ENCODE measurements around the gene SCEL. TPM values are rescaled to one million over a fixed set of nuclear protein-coding genes. Genes with fewer than 3 reads are reported as not detected.
"Not testable (repeated sequence)": the region's sequence is repeated elsewhere in the genome, so short reads cannot be mapped to it uniquely, and the experiment has no call there.

Gene SCEL
- total RNA-seq, 2 experiments from 2014 or later: not detected

DNA sequence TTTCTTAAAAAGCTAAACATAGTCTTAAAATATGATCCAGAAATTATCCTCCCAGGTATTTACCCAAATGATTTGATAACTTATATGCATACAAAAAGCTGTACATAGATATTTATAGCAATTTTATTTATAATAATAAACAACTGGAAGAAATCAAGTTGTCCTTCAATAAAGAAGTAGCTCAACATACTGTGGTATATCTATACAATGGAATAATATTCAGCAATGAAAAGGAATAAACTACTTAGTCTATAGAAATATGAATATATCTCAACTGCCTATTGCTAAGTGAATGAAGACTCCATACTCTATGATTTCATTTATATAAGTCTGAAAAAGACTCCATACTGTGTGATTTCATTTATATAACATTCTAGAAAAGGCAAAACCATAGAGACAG lies 114.9 kb downstream of the SCEL start:
- CTCF ChIA-PET: no interaction called here
- Histone ChIP-seq H3K4me3 (ENCODE audit: low read length) (no peak overlapping the region), H3K36me3 (ENCODE audit: insufficient read depth, low read length) (no peaks in the 10 kb centered on the region), H3K4me1 (ENCODE audit: insufficient read depth, low read length) (no peaks in the 10 kb centered on the region), H3K27me3 (ENCODE audit: control insufficient read depth in 1 of 2, insufficient read depth in 2 of 2, low read length in 2 of 2) (no peaks in the 10 kb centered on the region), H3K27ac (ENCODE audit: low read depth in 1 of 2, low read length in 2 of 2) (no peak overlapping the region), H3K9me3 (ENCODE audit: control insufficient read depth in 1 of 2, insufficient read depth in 1 of 2, low read length in 2 of 2) (no peaks in the 10 kb centered on the region)
- no peak overlapping the region for H3K4me3 Mint-ChIP-seq
- POLR2A ChIA-PET: no interaction called here
- intact Hi-C loops (cut with DNase I, micrococcal nuclease): no loop called here
- H3K27me3 Mint-ChIP-seq: peaks cover 10% of the 10 kb centered on the region
- H3K27ac Mint-ChIP-seq: no peak overlapping the region
- H3K9me3 Mint-ChIP-seq: peaks cover 7% of the 10 kb centered on the region
- DNase-seq: no peak
- H3K4me1 Mint-ChIP-seq (ENCODE audit: low read depth): no peaks in the 10 kb centered on the region
- TF ChIP-seq, protein P1, sequence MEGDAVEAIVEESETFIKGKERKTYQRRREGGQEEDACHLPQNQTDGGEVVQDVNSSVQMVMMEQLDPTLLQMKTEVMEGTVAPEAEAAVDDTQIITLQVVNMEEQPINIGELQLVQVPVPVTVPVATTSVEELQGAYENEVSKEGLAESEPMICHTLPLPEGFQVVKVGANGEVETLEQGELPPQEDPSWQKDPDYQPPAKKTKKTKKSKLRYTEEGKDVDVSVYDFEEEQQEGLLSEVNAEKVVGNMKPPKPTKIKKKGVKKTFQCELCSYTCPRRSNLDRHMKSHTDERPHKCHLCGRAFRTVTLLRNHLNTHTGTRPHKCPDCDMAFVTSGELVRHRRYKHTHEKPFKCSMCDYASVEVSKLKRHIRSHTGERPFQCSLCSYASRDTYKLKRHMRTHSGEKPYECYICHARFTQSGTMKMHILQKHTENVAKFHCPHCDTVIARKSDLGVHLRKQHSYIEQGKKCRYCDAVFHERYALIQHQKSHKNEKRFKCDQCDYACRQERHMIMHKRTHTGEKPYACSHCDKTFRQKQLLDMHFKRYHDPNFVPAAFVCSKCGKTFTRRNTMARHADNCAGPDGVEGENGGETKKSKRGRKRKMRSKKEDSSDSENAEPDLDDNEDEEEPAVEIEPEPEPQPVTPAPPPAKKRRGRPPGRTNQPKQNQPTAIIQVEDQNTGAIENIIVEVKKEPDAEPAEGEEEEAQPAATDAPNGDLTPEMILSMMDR (IDR thresholded peaks at IDR 0.05): no peak
- H3K36me3 Mint-ChIP-seq (ENCODE audit: low read depth): no peaks in the 10 kb centered on the region
- ATAC-seq (ENCODE audit: poor library complexity): no peak

DNA sequence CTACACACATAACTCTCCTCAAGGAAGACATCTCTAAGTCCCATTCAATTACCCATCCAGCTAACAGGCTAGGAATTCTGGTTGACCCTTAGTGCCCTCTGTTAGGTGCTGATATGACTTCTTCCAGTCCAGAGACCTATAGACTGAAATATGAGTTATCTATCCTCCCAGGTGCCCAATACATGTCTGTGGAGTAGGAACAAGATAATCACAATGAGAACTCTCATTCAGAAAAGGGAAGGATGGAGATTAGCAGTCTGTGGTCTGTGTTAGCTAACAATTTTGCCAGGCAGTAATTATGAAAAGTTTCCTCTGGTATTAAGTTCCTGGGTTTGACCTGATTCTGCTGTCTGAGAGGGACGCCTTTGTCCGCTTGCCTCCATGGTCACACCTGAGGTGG lies 117.8 kb downstream of the SCEL start:
- POLR2A ChIA-PET: no interaction called here
- intact Hi-C loops (cut with DNase I, micrococcal nuclease): no loop called here

DNA sequence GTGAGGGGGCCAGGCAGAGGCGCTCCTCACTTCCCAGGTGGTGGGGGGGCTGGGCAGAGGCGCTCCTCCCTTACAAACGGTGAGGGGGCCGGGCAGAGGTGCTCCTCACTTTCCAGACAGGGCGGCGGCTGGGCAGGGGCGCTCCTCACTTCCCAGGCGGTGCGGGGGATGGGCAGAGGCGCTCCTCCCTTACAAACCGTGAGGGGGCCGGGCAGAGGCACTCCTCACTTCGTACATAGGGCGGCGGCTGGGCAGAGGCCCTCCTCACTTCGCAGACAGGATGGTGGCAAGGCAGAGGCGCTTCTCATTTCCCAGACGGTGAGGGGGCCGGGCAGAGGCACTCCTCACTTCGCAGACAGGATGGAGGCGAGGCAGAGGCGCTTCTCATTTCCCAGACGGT lies 124.5 kb downstream of the SCEL start:
- H3K27ac Mint-ChIP-seq; ATAC-seq (ENCODE audit: poor library complexity); intact Hi-C loops (cut with DNase I, micrococcal nuclease); H3K4me3 ChIP-seq (ENCODE audit: low read length); DNase-seq; H3K9me3 Mint-ChIP-seq; H3K27ac ChIP-seq (ENCODE audit: low read depth in 1 of 2, low read length in 2 of 2); POLR2A ChIA-PET; CTCF ChIA-PET; H3K36me3 ChIP-seq (ENCODE audit: insufficient read depth, low read length); H3K4me1 ChIP-seq (ENCODE audit: insufficient read depth, low read length); H3K4me1 Mint-ChIP-seq (ENCODE audit: low read depth); H3K27me3 Mint-ChIP-seq; H3K4me3 Mint-ChIP-seq; H3K27me3 ChIP-seq (ENCODE audit: control insufficient read depth in 1 of 2, insufficient read depth in 2 of 2, low read length in 2 of 2); H3K36me3 Mint-ChIP-seq (ENCODE audit: low read depth): not testable (repeated sequence)
- peaks cover 0 to 17% of the 10 kb centered on the region in 2 experiments for H3K9me3 ChIP-seq (ENCODE audit: control insufficient read depth in 1 of 2, insufficient read depth in 1 of 2, low read length in 2 of 2)

More for the DNA sequence above, 117.8 kb downstream of the SCEL start:
- Mint-ChIP-seq H3K27ac (no peak overlapping the region), H3K4me1 (ENCODE audit: low read depth) (no peaks in the 10 kb centered on the region), H3K36me3 (ENCODE audit: low read depth) (no peaks in the 10 kb centered on the region), H3K27me3 (peaks cover 5% of the 10 kb centered on the region), H3K4me3 (no peak overlapping the region), H3K9me3 (peaks cover 7% of the 10 kb centered on the region)
- no peak for ATAC-seq (ENCODE audit: poor library complexity)
- no peaks in the 10 kb centered on the region for H3K36me3 ChIP-seq (ENCODE audit: insufficient read depth, low read length)
- CTCF ChIA-PET: interaction anchor here (0.6 kb wide), 1 partner anchor 95 kb away, joined by 3 read pairs; no protein-coding TSS in a partner anchor
- H3K27me3 ChIP-seq (ENCODE audit: control insufficient read depth in 1 of 2, insufficient read depth in 2 of 2, low read length in 2 of 2): no peaks in the 10 kb centered on the region
- H3K4me1 ChIP-seq (ENCODE audit: insufficient read depth, low read length): no peaks in the 10 kb centered on the region
- no peak for DNase-seq
- TF ChIP-seq, protein P1 (IDR thresholded peaks at IDR 0.05): no peak
- no peak overlapping the region for H3K27ac ChIP-seq (ENCODE audit: low read depth in 1 of 2, low read length in 2 of 2)
- no peaks in the 10 kb centered on the region for H3K9me3 ChIP-seq (ENCODE audit: control insufficient read depth in 1 of 2, insufficient read depth in 1 of 2, low read length in 2 of 2)
- no peak overlapping the region for H3K4me3 ChIP-seq (ENCODE audit: low read length)

DNA sequence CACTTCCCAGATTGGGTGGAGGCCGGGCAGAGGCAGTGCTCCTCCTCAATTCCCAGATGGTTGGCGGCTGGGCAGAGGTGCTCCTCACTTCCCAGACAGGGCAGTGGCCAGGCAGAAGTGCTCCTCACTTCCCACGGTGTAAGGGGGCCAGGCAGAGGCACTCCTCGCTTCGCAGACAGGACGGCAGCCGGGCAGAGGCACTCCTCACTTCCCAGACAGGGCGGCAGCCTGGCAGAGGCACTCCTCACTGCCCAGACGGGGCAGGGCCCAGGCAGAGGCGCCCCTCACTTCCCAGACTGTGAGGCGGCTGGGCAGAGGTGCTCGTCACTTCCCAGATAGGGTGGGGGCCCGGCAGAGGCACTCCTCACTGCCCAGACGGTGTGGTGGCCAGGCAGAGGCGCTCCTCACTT lies 125.3 kb downstream of the SCEL start:
- Mint-ChIP-seq H3K4me1 (ENCODE audit: low read depth) (no peaks in the 10 kb centered on the region), H3K36me3 (ENCODE audit: low read depth) (no peaks in the 10 kb centered on the region)
- no peak for ATAC-seq (ENCODE audit: poor library complexity)

DNA sequence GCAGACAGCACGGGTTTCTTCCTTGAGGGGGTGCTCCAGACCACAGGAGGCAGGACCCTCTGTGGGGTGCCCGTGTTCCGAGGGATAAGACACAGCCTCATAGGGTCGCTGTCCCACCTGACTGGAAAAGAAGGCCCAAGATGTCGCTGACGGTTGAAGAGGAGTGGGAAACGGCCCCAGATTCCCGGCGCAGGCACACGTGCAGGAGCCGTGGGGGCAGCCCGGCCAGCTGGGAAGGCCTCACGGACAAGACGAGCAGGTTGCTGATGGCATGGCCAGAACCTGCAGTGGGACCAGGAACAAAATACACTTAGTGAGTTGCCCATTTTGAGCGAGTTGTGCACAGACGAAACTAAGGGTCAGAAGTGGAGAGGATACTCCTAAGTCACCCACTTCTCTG lies 126.8 kb downstream of the SCEL start:
- H3K4me1 Mint-ChIP-seq (ENCODE audit: low read depth); H3K27ac Mint-ChIP-seq; CTCF ChIA-PET; H3K36me3 ChIP-seq (ENCODE audit: insufficient read depth, low read length); H3K9me3 Mint-ChIP-seq; POLR2A ChIA-PET; H3K36me3 Mint-ChIP-seq (ENCODE audit: low read depth); DNase-seq; H3K4me3 ChIP-seq (ENCODE audit: low read length); H3K4me3 Mint-ChIP-seq; ATAC-seq (ENCODE audit: poor library complexity); intact Hi-C loops (cut with DNase I, micrococcal nuclease); H3K27ac ChIP-seq (ENCODE audit: low read depth in 1 of 2, low read length in 2 of 2); H3K27me3 ChIP-seq (ENCODE audit: control insufficient read depth in 1 of 2, insufficient read depth in 2 of 2, low read length in 2 of 2); H3K4me1 ChIP-seq (ENCODE audit: insufficient read depth, low read length): not testable (repeated sequence)
- H3K9me3 ChIP-seq (ENCODE audit: control insufficient read depth in 1 of 2, insufficient read depth in 1 of 2, low read length in 2 of 2): peaks cover 0 to 17% of the 10 kb centered on the region in 2 experiments
- H3K27me3 Mint-ChIP-seq: peaks cover 12% of the 10 kb centered on the region

More for the DNA sequence above, 125.3 kb downstream of the SCEL start:
- no peak for DNase-seq
- TF ChIP-seq, protein P1 (IDR thresholded peaks at IDR 0.05): no peak
- ChIA-PET CTCF (no interaction called here), POLR2A (no interaction called here)
- Histone ChIP-seq H3K4me1 (ENCODE audit: insufficient read depth, low read length) (no peaks in the 10 kb centered on the region), H3K36me3 (ENCODE audit: insufficient read depth, low read length) (no peaks in the 10 kb centered on the region), H3K27ac (ENCODE audit: low read depth in 1 of 2, low read length in 2 of 2) (no peak overlapping the region), H3K27me3 (ENCODE audit: control insufficient read depth in 1 of 2, insufficient read depth in 2 of 2, low read length in 2 of 2) (no peaks in the 10 kb centered on the region), H3K9me3 (ENCODE audit: control insufficient read depth in 1 of 2, insufficient read depth in 1 of 2, low read length in 2 of 2) (peaks cover 0 to 17% of the 10 kb centered on the region in 2 experiments), H3K4me3 (ENCODE audit: low read length) (no peak overlapping the region)
- Mint-ChIP-seq H3K27me3 (no peaks in the 10 kb centered on the region), H3K9me3 (no peaks in the 10 kb centered on the region), H3K4me3 (no peak overlapping the region), H3K27ac (no peak overlapping the region)
- intact Hi-C loops (cut with DNase I, micrococcal nuclease): no loop called here

Measured in CD4-positive, alpha-beta T cell (primary cell).